Thyroid gland (tissue), 4 donors: ENCODE results near the gene ANKRD33B. TPM values are rescaled to one million over a fixed set of nuclear protein-coding genes. Genes with fewer than 3 reads are reported as not detected.

ENCODE experiments used
- DNase-seq, 2 donors: peaks; one replicate each; pipeline ENCODE4 v3.0.0-alpha.2; 2019
- H3K27ac ChIP-seq, 3 donors: fragments of 200-600 bp; sonication (generic); 1 replicate in 2 of 3; 2 replicates in 1 of 3; pipeline ENCODE4 v1.5.1; 2016 to 2019; ENCODE audit warnings: mild to moderate bottlenecking in 1 of 3, moderate library complexity in 1 of 3
- H3K27me3 ChIP-seq: fragments of 200-600 bp; sonication (generic); one replicate; pipeline ENCODE4 v1.5.1; 2019
- H3K36me3 ChIP-seq, 2 donors: fragments of 200-600 bp; sonication (generic); one replicate each; pipeline ENCODE4 v1.5.1; 2016 to 2019
- H3K4me1 ChIP-seq, 2 donors: fragments of 200-600 bp; sonication (generic); one replicate each; pipeline ENCODE4 v1.5.1; 2017 to 2019
- H3K4me3 ChIP-seq, 3 donors: fragments of 200-600 bp; sonication (generic); replicated peaks in 1 of 3; 1 replicate in 2 of 3; 2 replicates in 1 of 3; pipeline ENCODE4 v1.5.1; 2016; ENCODE audit warnings: mild to moderate bottlenecking in 1 of 3
- H3K9me3 ChIP-seq: fragments of 200-600 bp; sonication (generic); one replicate; pipeline ENCODE4 v1.5.1; 2017
- CTCF ChIP-seq, 6 experiments: fragments of 200-600 bp in 3 of 6; fragments of 450-650 bp in 3 of 6; sonication (generic) in 3 of 6; IDR thresholded peaks; one replicate each; pipeline ENCODE4 v1.5.1; 2016 to 2019; ENCODE audit warnings: antibody characterized with exemption in 6 of 6, mild to moderate bottlenecking in 2 of 6, inconsistent platforms in 1 of 6, moderate library complexity in 1 of 6
- POLR2A ChIP-seq, 2 donors: fragments of 450-650 bp; IDR thresholded peaks; one replicate each; pipeline ENCODE4 v1.6.1; 2017; ENCODE audit warnings: antibody characterized with exemption in 2 of 2, mild to moderate bottlenecking in 2 of 2, moderate library complexity in 1 of 2
- WGBS, 2 donors: methylation state at CpG; one replicate each; pipeline ENCODE4 v1.1.5; 2017; 5-methylcytosine and 5-hydroxymethylcytosine counted together
- intact Hi-C: fragments of 100-400 bp; cut with DNase I; formaldehyde crosslinking; loops from one replicate; pipeline ENCODE4 v1.15.1; 2023
- total RNA-seq, 4 donors: library from RNA; depleted of rRNA; stranded (reverse); fragments of >200 nt; gene quantifications; one replicate each; pipeline ENCODE4 v1.2.3, GENCODE V29; 2016

ANKRD33B gene
- total RNA-seq, 4 donors from 2014 or later, result 0.67 to 1.6 (median 1.1) TPM

GRCh38 chr5:10632110-10632761 lies 68.4 kb downstream of the ANKRD33B start:
- no peaks in the 10 kb centered on the region for H3K36me3 ChIP-seq
- TF ChIP-seq CTCF (IDR thresholded peaks at IDR 0.05) (no peak), POLR2A (IDR thresholded peaks at IDR 0.05) (no peak)
- 80 to 84% methylated on average over 23 of the region's 23 CpGs for WGBS, 2 donors
- H3K4me1 ChIP-seq, result peaks cover 0 to 2% of the 10 kb centered on the region in 2 donors
- DNase-seq, result no peak
- H3K4me3 ChIP-seq, result no peak overlapping the region
- H3K27me3 ChIP-seq, result no peaks in the 10 kb centered on the region
- no peaks in the 10 kb centered on the region for H3K9me3 ChIP-seq
- H3K27ac ChIP-seq, result no peak overlapping the region
- intact Hi-C loops, result no loop called here

- no peak overlapping the region for H3K4me3 ChIP-seq
- 77 to 83% methylated on average over 28 of the region's 28 CpGs for WGBS, 2 donors
- intact Hi-C loops, result no loop called here
- H3K27ac ChIP-seq, result no peak overlapping the region
- H3K9me3 ChIP-seq, result no peaks in the 10 kb centered on the region
- H3K4me1 ChIP-seq, result no peaks in the 10 kb centered on the region
- no peaks in the 10 kb centered on the region for H3K36me3 ChIP-seq
- H3K27me3 ChIP-seq, result no peaks in the 10 kb centered on the region
- no peak for TF ChIP-seq CTCF (IDR thresholded peaks at IDR 0.05)
- TF ChIP-seq POLR2A (IDR thresholded peaks at IDR 0.05), result no peak
- no peak for DNase-seq
Measured at GRCh38 chr5:10633271-10634049, 69.6 kb downstream of the ANKRD33B start.

DNA sequence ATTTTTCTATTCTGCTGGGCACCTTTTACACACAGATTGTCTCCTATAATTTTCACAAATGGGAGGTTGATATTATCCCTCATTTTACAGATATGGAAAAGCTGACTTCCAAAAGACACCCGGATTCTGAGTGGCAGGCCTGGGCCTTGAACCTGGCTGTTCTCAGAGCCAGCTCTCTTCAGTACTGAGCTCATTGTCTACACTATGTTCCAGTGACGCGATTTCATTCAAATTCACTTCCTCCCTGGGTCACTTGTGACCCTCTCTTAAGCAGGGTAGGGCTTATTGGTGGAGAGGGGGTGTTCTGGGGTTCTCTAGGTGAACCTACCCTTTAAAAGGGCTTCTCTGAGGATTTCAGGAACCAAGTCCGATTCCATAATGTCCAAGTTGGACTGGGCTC lies 70.2 kb downstream of the ANKRD33B start:
- no peak for DNase-seq
- Histone ChIP-seq H3K4me3 (no peak overlapping the region), H3K27ac (no peak overlapping the region), H3K4me1 (no peaks in the 10 kb centered on the region), H3K36me3 (no peaks in the 10 kb centered on the region), H3K27me3 (no peaks in the 10 kb centered on the region), H3K9me3 (no peaks in the 10 kb centered on the region)
- WGBS, 2 donors, result 76 to 91% methylated on average over 4 of the region's 4 CpGs
- TF ChIP-seq CTCF (IDR thresholded peaks at IDR 0.05) (no peak), POLR2A (IDR thresholded peaks at IDR 0.05) (no peak)
- intact Hi-C loops, result no loop called here

GRCh38 chr5:10634562-10634961 lies 70.7 kb downstream of the ANKRD33B start:
- H3K36me3 ChIP-seq, result no peaks in the 10 kb centered on the region
- H3K9me3 ChIP-seq, result no peaks in the 10 kb centered on the region
- H3K4me3 ChIP-seq, result no peak overlapping the region
- H3K27ac ChIP-seq, result no peak overlapping the region
- WGBS, 2 donors, result 94 to 100% methylated on average over 2 of the region's 2 CpGs
- DNase-seq, result no peak
- intact Hi-C loops, result no loop called here
- H3K27me3 ChIP-seq, result no peaks in the 10 kb centered on the region
- no peak for TF ChIP-seq CTCF (IDR thresholded peaks at IDR 0.05)
- no peak for TF ChIP-seq POLR2A (IDR thresholded peaks at IDR 0.05)
- H3K4me1 ChIP-seq, result no peaks in the 10 kb centered on the region

DNA sequence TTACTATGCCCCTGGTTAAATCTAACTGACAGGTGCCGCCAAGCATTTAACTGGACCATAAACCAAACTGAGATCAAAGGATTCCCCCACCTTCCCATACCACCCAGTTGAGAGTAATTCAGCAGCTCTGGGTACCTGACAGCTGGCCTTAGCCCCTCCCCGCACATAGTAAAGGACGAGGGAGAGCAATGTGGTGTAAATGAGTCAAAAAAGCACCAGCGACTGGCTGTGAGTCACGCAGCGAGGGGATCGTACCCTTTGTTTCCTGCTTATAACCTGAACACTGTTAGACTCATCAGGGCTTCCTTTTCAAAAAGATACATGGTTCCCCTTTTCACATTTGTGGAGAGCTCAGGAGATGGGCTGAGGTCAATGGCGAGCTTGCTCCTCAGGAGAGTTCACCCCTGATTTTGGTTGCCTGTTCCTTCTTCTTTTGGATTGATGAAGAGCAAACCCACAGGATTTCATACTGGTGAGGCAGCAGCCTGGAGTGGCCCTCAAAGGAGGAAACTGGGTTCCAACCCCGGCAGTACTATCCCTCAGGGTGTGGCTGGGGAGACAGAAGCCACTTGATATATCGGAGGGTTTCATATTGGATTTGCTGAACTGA lies 71.5 kb downstream of the ANKRD33B start:
- H3K27ac ChIP-seq, result no peak overlapping the region
- intact Hi-C loops, result no loop called here

More for the DNA sequence above, 71.5 kb downstream of the ANKRD33B start:
- Histone ChIP-seq H3K9me3 (no peaks in the 10 kb centered on the region), H3K4me1 (no peaks in the 10 kb centered on the region), H3K4me3 (no peak overlapping the region), H3K27me3 (no peaks in the 10 kb centered on the region), H3K36me3 (no peaks in the 10 kb centered on the region)
- WGBS, 2 donors, result 72 to 79% methylated on average over 10 of the region's 10 CpGs
- TF ChIP-seq POLR2A (IDR thresholded peaks at IDR 0.05), result no peak
- TF ChIP-seq CTCF (IDR thresholded peaks at IDR 0.05), result no peak
- DNase-seq, result no peak
